ENCODE results near the gene GRIPAP1.
"Not testable (repeated sequence)": the region's sequence is repeated elsewhere in the genome, so short reads cannot be mapped to it uniquely, and the experiment has no call there.

GRIPAP1 gene

DNA sequence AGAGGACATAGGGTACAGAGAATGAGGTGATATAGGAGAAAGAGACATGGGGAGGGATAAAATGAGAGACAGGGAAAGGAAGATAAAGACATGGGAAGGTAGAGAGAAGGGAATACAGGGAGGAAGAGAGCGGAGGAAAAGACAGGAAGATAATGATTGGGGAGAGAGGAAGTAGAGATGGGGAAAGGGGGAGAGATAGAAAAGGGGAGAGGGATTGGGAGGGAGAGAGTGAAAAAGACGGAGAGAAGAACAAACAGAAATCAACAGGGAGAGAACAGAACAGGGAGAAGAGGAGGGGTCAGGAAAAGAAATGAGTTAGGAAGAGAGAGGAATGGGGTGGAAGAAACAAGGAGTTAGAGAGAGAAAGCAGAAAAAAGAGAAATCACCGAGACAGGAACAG lies 4.6 kb downstream of the GRIPAP1 start:
- no peak for DNase-seq

- no peak for DNase-seq
Measured at GRCh38 chrX:48996969-48997368, 5.1 kb downstream of the GRIPAP1 start.

- no peak for DNase-seq
Measured at GRCh38 chrX:48992341-48992740, 9.7 kb downstream of the GRIPAP1 start.

DNA sequence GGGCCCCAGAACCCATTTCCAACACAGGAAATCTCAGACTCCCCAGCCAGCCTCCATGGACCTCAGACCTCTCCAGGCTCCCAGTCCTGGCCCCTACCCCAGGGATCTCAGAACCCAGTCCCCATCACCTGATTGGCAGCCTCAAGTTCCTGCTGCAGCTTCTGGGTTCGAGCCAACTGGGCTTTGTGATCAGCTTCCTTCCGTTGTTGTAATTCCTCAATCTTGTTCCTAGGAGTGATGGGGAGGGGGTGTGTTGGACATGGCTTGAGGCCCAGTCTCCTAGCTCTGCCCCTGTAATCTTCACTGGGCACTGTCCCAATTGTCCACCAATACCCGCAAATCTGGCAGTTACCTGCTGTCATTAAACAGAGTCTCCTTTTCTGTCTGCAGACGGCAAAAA lies 12.6 kb downstream of the GRIPAP1 start:
- DNase-seq = no peak

- no peak for DNase-seq
Measured at GRCh38 chrX:48983896-48984295, 18.2 kb downstream of the GRIPAP1 start.

DNA sequence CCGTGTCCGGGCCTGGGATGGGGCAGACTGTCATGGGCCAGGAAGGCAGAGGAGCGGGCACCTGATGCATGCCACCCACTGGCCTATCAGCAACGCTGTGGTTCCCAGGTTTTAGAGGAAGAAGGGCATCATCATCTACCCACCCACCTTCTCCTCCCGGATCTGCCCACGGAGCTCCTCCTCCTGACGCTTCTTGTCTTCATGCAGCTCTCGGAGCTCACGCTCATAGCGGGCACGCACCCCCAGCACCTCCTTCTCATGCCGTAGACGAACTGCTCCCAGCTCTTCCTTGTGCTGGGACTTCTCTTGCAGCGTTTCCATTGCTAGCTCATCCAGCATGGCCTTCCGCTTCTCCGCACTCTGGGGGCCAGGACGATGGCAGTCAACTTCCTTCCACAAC lies 19.0 kb downstream of the GRIPAP1 start:
- DNase-seq = no peak

DNA sequence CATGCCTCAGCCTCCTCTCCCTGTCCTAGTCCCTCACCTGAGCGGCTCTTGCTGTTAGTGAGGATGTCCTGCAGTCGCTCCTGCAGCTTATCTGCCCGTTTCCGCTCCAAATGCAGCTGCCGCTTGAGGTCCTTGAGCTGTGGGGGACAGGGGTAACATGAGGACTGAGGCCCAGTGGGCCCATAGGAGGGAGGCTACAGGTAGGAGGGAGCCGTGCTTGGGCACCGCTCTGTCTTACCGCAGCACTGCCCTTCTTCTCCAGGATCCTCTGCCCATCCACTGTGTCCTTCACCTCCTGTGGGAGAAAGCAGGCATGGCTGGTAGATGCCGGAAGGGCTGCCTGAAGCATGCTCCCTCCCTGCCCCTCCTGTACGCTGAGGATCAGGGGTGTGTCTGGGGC lies 20.9 kb downstream of the GRIPAP1 start:
- DNase-seq = no peak

DNA sequence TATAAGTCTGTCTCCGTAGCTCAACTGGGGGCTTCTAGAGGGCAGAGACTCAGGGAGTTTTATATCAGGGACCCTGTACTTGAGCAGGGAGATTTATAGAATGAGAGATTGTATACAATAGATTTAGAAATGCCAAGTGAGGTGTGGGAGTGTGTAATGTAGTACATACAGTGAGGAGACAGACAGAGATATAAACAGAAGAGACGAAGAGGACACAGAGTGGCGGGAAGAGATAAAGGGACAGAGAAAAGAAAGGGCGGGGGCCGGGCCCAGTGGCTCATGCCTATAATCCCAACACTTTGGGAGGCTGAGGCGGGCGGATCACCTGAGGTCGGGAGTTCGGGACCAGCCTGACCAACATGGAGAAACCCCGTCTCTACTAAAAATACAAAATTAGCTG lies 21.7 kb downstream of the GRIPAP1 start:
- DNase-seq = not testable (repeated sequence)

DNA sequence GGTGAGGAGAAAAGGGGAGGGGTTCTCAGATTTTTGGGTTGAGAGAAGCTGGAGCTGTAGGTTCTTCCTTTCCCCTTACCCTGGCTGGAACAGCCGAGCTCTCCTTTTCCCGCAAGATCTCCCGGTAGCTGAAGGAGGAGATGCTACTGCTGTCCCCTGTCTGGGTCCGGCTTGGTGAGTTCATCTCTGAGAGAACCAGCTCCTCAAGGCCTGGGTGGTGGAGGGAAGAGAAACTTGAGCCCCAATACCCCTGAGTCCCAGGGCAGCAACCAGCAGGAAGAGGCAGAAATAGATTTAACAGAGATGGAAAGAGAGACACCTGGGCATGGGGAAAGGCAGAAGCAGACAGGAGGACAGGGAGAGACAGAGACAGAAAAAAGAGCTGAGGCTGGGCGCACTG lies 23.8 kb downstream of the GRIPAP1 start:
- no peak for DNase-seq

- no peak for DNase-seq
Measured at GRCh38 chrX:48976086-48976485, 26.0 kb downstream of the GRIPAP1 start.

DNA sequence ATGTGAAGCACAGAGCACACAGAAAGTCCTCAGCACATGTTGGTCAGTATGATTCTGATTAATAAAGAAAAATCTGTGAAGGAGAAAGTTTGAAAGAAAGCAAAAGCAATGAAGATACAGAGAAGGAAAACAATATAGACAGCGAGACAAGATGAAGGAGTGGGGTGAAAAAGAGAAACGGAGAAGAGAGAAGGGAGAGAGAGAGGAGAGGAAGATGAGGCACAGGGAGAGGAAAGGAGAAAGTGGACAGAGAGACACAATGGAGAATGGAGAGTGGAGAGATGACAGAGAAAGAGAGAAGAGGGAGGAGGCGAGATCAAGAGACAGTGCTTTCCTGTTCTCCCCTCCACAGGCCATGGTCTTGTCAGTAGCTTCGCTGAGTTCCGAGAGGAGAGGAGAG lies 26.5 kb downstream of the GRIPAP1 start:
- no peak for DNase-seq

DNA sequence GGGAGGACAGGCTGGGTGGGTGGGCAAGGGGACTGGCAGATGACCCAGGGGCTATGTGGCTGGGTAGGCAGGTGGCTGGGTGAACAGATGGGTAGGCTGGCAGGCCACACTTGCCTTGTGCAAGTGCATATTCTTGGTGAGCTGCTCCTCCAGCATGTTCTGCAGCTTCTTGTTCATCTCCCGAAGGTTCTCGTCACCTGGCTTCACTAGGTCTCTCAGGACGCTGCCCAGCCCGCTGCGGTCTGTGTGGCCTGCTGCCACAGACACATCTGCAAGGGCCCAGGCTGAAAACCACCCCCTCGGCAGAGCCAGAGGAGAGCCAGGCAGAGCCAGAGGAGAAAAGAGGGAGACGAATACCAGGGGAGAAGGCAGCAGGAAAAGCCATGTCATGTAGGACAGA lies 27.0 kb downstream of the GRIPAP1 start:
- DNase-seq = no peak

DNA sequence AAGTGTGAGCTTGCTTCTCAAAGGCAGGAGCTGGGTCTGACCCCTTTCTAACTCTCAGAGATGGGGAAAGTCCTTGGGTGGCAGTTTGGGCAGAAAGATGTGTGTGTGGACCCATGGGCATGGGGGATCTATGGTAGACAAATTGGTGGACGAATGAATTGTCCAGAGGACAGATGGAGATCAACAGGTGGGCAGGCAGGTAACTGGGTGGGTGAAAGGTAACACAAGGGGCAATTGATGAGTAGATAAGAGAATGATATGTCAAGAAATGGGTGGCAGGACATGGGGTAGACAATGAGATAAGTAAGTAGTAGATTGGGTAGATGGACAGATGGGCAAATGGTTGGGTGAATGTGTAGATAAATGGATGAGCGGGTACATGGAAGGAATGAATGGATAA lies 27.5 kb downstream of the GRIPAP1 start:
- DNase-seq = no peak

DNA sequence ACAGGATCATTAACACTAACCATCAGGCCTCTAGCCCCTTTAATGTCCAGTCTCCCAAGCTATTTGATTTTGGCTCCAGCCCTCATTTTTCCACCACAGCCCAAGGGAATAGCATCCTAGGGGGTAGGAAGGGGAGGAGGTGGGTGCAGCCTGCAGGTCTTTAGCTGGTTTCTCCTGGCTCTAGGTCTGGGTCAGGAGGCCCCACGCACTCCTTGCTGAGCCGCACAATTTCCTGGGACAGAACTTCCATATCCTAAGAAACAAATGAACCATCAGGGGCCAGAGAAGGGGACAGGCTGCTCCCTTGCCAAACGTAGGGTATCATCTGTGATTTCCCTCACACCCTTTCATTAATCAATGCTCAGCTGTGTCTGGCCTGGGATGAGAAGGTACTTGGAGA lies 28.0 kb downstream of the GRIPAP1 start:
- DNase-seq = no peak

- peak; percentile 53 for DNase-seq
Measured at GRCh38 chrX:48972220-48973164, 29.6 kb downstream of the GRIPAP1 start.

DNA sequence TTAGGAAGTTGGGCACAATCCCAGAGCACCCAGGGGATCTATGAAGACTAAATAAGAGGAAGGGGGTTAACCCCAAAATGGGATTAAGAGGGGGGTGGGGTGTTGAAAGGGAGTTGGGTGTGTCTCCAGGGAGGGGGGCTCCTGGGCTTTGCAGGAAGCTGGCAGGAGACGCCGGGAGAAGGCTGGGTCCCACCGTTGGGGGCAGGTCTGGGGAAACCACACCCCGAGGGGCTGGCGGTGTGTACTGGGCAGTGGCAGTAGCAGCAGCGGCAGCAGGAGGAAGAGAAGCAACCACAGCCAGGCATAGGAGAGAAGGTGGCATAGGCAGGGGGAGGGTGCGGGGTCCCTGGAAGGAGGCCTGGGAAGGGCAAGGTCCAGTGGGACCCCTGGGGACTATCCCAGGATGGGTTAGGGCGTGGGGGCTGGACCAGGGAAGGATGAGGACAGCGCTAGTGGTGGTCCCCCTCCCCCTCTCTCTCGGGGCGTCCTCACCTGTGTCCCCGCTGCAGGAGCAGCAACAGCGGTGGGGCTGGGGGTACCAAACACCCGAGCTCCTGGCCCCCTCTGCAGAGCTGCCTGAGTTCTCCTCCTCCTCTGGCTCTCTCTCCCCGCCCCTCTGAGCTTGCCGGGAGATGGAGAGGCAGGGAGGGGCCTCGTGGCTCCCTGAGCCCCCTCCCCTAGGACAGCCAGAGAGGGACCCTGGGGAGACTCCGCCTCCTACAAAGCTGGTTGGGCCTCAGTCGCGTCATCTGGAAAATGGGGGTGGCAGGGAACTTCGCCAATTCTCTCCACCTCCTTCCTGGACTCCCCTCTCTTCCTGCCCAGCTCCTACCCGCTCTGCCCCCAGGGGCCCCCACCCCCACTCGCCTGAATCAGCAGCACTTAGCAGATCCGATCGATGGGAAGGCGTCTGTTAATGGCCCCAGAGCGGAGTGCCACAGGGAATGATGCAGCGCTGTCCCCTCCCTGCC lies 30.5 kb downstream of the GRIPAP1 start, which contains the start of gene KCND1:
Gene KCND1 (minus strand): TSS at position 596 of the 971 bp plus-strand sequence. CDS start 1,573 bp downstream, outside the sequence.
- DNase-seq = peak; percentile 71

DNA sequence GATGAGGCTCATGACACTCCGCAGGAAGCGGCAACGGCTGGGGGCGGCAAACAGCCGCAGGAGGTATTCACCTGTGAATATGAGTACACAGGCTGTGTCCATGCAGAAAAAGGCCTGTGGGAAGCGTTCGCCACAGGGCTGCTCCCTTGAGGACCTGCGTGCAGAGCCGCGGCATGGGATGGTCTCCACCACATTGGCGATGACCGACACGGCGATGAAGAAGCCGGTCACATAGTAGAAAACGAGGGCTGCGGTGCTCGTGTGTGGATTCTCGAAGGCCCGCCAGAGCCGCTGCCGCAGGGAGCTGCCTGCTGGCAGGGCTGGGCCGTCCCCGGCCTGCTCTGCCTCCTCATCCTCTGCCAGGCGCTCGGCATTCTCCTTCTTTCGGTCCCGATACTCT lies 32.6 kb downstream of the GRIPAP1 start:
- no peak for DNase-seq

DNA sequence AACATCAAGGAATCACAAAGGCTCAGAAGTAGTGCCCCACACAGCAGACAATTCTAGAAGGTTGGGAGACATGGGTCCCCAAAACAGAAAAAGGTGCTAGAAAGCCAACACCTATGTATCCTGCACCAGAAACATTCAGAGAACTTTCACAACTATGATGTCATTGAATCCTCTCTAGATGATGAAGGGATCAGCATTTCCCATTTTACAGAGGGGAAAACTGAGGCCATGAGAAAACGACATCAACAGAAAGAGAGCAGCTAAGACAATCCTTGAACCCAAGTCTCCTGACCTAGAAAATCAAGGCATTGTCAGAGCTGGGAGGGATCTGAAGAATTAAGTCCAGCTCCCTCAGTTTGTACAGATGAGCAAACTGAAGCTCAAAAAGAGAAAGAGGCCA lies 33.7 kb downstream of the GRIPAP1 start:
- DNase-seq = no peak

- no peak for DNase-seq
Measured at GRCh38 chrX:48966796-48967579, 35.1 kb downstream of the GRIPAP1 start.

GRCh38 chrX:48965959-48966358 lies 36.1 kb downstream of the GRIPAP1 start:
- DNase-seq = no peak

- no peak for DNase-seq
Measured at GRCh38 chrX:48961585-48962091, 40.4 kb downstream of the GRIPAP1 start.

GRCh38 chrX:48960291-48960690 lies 41.8 kb downstream of the GRIPAP1 start:
- DNase-seq = no peak
